Right ventricle myocardium inferior (tissue), 1 donor: ENCODE measurements around the gene ARF5. TPM values are rescaled to one million over a fixed set of nuclear protein-coding genes. Genes with fewer than 3 reads are reported as not detected.

Source experiments
- ATAC-seq: fragments of 200-7000 bp; cut with Tn5 transposase; one replicate; pipeline ENCODE4 v1.9.1; 2020; ENCODE audit warnings: mild to moderate bottlenecking, moderate library complexity
- DNase-seq: peaks from one replicate; pipeline ENCODE4 v3.0.0; 2021; ENCODE audit errors: missing footprints
- intact Hi-C: fragments of 100-400 bp; cut with DNase I; formaldehyde crosslinking; loops from one replicate; pipeline ENCODE4 v1.11.0; 2022
- total RNA-seq: library from RNA; stranded (reverse); fragmentation: NEBNext Ultra II Directional; extraction: Animal tissue kit (Norgen Biotek cat#: 25700); gene quantifications from one replicate; pipeline ENCODE4 v1.2.1, GENCODE V29; 2021
- donor health status: DM: no; HTN: yes; CAD: no; lungs with severe emphysema.

ARF5 gene
- total RNA-seq, 1 donor from 2014 or later = 78.1 TPM

DNA sequence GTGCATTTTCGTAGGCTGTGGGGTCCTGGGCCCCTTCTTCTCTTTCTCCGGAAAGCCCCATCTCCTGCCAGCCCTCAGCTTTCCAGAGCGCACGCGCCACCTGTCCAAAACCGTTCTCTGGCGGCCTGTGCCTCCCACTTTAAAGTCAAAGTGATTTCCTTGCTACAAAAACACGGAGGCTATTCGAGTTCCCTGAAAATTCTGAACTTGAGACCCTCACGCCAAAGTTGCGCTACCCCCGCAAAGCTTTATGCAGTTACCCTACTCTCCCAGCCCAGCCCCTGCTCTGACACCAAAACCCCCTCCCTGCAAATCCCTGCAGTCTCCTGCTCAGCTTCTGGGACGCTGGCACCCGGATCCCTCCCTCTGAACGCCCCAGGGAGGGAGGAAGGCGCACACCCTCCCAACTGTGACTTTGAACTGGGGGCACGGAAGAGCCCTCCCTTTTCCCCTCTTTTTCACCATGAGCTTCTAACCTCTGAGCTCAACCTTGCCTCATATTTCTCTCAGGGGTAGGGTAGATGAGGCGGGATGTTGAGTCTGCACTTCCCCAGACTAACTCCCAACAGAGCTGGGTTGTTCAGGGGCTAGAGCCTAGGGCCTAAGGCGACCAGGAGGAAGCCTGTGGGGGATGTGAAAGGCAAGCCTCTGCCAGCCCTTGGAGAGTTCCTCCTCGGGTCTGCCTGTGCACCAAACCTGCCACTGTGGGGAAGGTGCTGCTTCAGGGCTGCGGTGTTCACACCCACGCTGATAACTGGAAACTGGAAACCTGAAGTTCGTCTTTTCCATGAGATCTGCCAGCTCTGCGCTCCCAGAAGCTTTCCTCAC is 32.4 kb downstream of the ARF5 start:
- DNase-seq (no peak), ATAC-seq (no peak)
- intact Hi-C loops = no loop called here

DNA sequence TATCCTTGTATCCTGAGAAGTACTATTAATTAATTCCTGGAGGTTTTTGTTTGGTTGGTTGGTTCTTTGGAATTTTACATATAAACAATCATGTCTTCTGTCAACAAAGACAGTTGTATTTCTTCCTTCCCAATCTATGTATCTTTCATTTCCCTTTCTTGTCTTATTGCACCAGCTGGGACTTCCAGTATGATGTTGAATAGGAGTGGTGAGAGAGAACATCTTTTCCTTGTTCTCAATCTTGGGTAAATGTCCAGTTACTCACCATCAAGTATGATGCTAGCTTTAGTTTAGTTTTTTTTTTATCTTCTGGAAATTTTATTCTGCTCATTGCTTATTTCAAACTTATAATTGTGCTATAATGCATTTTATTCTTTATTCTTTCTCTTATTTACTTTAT is 37.1 kb downstream of the ARF5 start:
- ATAC-seq (no peak), DNase-seq (no peak)
- intact Hi-C loops = no loop called here

DNA sequence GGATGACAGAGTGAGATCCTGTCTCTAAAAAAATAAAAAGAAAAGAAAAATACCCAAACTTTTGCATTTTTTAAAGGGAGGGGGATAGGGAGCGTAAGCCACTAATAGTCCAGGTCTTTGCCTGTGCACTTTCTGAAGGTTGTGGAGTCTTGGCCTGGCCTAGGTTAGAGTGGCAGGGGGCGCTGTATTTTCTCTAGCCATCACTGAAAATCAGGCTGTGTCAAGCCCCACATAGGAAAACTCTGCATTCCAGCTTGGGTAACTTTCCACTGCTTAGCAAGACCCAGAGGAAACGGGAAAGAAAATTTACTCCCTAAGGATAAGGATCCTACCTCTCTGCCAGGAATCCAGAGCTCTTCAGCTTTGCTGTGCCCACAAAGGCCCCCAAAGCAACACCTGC is 40.2 kb downstream of the ARF5 start:
- DNase-seq = no peak
- ATAC-seq = no peak
- intact Hi-C loops = no loop called here

DNA sequence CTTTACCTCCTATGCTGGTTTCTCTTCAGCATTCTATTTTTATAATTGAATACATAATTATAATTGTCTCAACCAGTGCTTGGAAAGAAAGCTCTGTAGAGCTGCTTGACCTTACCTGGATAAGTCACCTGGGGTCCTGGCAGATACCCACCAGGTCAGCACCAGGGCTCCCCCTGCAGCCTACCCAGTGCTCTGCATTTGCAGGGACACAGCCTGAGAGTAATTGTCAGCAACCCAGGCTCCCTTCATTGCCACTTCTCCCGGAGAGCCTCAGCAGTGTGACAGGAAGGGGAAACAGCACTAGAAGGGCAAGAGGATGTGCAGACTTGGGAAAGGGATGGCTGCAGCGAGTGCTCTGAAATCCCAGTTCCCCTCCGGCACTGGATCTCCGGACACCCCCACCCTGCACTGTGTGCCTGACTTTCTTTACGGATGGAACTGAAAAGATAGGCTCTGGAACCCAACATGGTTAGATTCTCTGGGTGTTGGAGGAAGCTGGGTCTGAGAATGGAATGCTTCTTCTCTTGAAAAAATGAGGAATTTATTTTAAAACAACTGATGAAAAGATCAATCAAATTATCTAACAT is 41.1 kb downstream of the ARF5 start:
- DNase-seq (no peak), ATAC-seq (peak; percentile 42)
- intact Hi-C loops = no loop called here

DNA sequence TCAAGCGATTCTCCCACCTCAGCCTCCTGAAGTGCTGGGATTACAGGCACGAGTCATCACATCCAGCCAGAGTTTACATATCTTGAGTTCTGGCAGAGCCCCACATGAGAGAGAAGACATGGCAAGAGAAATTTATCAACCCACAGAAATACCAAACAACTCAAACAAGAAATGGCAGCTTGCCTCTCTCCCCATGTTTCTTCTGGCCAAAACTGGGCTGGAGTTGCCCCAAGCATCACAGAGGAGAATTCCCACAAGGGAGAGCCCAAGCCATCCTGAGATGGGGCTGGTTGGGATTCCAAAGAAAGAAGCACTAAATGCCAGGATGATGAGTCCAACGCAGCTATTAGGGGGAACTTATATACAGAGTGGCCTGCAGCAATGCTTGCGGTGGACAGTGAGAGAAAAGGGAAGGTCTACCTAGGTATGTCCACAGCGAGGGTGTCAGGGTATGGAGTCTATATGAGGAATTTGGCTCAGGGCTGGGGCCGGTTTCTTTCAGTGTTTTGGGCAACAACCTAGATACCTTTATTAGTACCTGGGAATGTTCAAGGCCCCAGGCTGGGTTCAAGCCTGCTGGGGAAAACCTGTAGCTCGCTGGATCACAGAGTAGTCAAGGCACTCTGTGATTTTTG is 44.2 kb downstream of the ARF5 start:
- ATAC-seq = no peak
- DNase-seq = no peak
- intact Hi-C loops = no loop called here

DNA sequence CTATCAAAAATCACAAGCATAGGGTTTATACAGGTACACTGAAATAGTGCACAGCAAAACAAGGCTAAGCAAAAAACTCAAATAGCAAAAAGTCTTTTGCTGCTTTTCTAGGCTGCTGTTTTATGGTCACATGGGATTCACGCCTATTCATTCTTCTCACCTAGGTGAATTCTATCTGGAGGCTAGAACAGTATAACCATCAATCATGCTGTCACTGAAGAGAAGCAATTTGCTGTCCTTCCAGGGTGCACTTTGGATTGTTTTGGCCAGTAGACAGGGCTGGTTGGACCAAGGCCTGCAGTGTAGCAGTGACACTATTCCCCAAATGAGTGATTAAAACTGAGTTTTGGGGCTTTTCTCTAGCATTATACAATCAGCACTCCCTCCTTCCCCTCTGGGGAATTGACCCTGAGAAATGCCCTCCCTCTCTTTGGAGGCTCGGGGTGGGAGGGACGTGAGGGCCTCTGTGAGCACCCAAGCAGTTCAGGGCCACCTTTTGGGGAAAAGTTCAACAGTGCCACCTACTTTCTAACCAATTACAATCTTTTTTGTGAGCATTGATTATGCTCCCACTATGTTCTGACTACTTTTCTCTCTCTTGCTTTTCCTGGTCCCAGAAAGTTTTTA is 47.6 kb downstream of the ARF5 start:
- ATAC-seq (no peak), DNase-seq (no peak)
- intact Hi-C loops = no loop called here

DNA sequence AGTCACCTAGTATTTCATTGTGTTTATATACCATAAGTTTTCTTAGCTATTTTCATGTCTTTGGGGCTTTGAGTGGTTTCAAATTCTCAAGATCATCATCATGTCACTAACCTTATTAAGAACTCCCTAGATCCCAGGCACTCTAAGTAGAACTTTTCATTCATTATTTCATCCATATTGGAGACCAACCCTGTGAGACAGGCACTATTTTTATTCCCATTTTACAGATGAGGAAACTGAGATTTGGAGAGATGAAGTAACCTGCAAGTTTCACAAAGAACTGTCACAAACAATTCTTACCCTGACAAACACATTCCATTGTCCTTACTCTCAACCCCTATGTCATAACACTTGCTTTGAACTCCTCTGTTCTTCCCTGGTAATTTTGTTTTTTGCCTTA is 50.0 kb downstream of the ARF5 start:
- intact Hi-C loops = no loop called here
- DNase-seq = no peak
- no peak for ATAC-seq

Other genes with a start within 250 kb of the ARF5 start
- 20.1 TPM for gene ZNF800, start 195.7 kb upstream of the ARF5 start, total RNA-seq
- gene GCC1, start 2.8 kb upstream of the ARF5 start, total RNA-seq = 7.5 TPM
- gene FSCN3, start 5.3 kb downstream of the ARF5 start, total RNA-seq = 0.38 TPM
- not detected for gene PAX4, start 29.7 kb downstream of the ARF5 start, total RNA-seq
- gene SND1, start 63.8 kb downstream of the ARF5 start, total RNA-seq = 85.0 TPM